Adipocyte (in vitro differentiated cells): ENCODE data around the gene PCSK5.
"Not testable (repeated sequence)": the region's sequence is repeated elsewhere in the genome, so short reads cannot be mapped to it uniquely, and the experiment has no call there.

ENCODE experiments used
- DNase-seq: peaks from one replicate; pipeline ENCODE4 v3.0.0-alpha.2; 2015; ENCODE audit warnings: low read depth
- H3K27me3 ChIP-seq: replicated peaks from 2 replicates; pipeline ENCODE4 v1.7.0; 2013; ENCODE audit warnings: mild to moderate bottlenecking, low read length, moderate library complexity; ENCODE audit not compliant: control insufficient read depth, insufficient read depth
- H3K36me3 ChIP-seq: 2 replicates; pipeline ENCODE4 v1.7.0; 2013; ENCODE audit warnings: low read length, mild to moderate bottlenecking, moderate library complexity; ENCODE audit not compliant: control insufficient read depth, insufficient read depth, severe bottlenecking
- H3K4me1 ChIP-seq: 2 replicates; pipeline ENCODE4 v1.7.0; 2013; ENCODE audit warnings: mild to moderate bottlenecking, low read length, moderate library complexity; ENCODE audit not compliant: control insufficient read depth, insufficient read depth
- H3K4me3 ChIP-seq: 2 replicates; pipeline ENCODE4 v1.7.0; 2013; ENCODE audit warnings: mild to moderate bottlenecking, low read length, moderate library complexity
- H3K9ac ChIP-seq: 2 replicates; pipeline ENCODE4 v1.7.0; 2013; ENCODE audit warnings: mild to moderate bottlenecking, low read length, moderate library complexity
- H3K9me3 ChIP-seq: 2 replicates; pipeline ENCODE4 v1.7.0; 2013; ENCODE audit warnings: mild to moderate bottlenecking, low read length, moderate library complexity; ENCODE audit not compliant: control insufficient read depth

The PCSK5 gene

GRCh38 chr9:75891277-75891741 is 836 bp downstream of the PCSK5 start:
- H3K36me3 ChIP-seq = no peaks in the 10 kb centered on the region
- H3K9ac ChIP-seq = peak overlapping the region; percentile 85
- peaks cover 29% of the 10 kb centered on the region for H3K4me1 ChIP-seq
- no peaks in the 10 kb centered on the region for H3K27me3 ChIP-seq
- DNase-seq = peak; percentile 67
- peak overlapping the region; percentile 87 for H3K4me3 ChIP-seq
- H3K9me3 ChIP-seq = no peaks in the 10 kb centered on the region

- no peaks in the 10 kb centered on the region for H3K9me3 ChIP-seq
- H3K36me3 ChIP-seq = no peaks in the 10 kb centered on the region
- peak overlapping the region; percentile 85 for H3K9ac ChIP-seq
- peak overlapping the region; percentile 87 for H3K4me3 ChIP-seq
- DNase-seq = peak; percentile 58
- H3K27me3 ChIP-seq = no peaks in the 10 kb centered on the region
- H3K4me1 ChIP-seq = peaks cover 34% of the 10 kb centered on the region
Measured at GRCh38 chr9:75891771-75892215, 1.3 kb downstream of the PCSK5 start.

GRCh38 chr9:75892216-75892911 is 1.9 kb downstream of the PCSK5 start:
- H3K27me3 ChIP-seq = no peaks in the 10 kb centered on the region
- peak overlapping the region; percentile 87 for H3K4me3 ChIP-seq
- H3K9me3 ChIP-seq = no peaks in the 10 kb centered on the region
- H3K9ac ChIP-seq = peak overlapping the region; percentile 85
- H3K4me1 ChIP-seq = peaks cover 39% of the 10 kb centered on the region
- DNase-seq = peak; percentile 57
- H3K36me3 ChIP-seq = no peaks in the 10 kb centered on the region

GRCh38 chr9:75893106-75893505 is 2.6 kb downstream of the PCSK5 start:
- H3K4me1 ChIP-seq = peaks cover 39% of the 10 kb centered on the region
- peak overlapping the region; percentile 85 for H3K9ac ChIP-seq
- H3K27me3 ChIP-seq = no peaks in the 10 kb centered on the region
- H3K9me3 ChIP-seq = no peaks in the 10 kb centered on the region
- no peaks in the 10 kb centered on the region for H3K36me3 ChIP-seq
- H3K4me3 ChIP-seq = peak overlapping the region; percentile 87
- DNase-seq = peak; percentile 3

DNA sequence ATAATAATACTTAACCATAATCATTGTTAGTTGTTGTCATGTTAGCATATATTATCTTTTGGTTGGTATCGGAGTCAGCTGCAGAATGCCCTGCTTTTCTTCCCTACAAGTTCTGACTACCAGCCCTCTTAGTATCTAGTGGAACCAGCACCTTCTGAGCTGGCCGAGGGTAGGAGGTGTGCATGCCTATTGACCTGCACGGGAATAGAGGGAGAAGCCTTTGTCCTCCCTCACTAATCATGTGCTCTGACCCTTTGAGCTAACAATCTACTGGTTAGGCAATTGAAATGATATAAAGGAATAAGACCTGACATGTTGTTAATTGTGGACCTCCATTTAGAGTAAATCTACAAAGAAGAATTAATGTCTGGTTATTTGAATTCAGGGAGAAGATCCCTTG is 4.1 kb downstream of the PCSK5 start:
- Histone ChIP-seq H3K27me3 (no peaks in the 10 kb centered on the region), H3K4me3 (no peak overlapping the region)

GRCh38 chr9:75895112-75895511 is 4.6 kb downstream of the PCSK5 start:
- no peak for DNase-seq
- no peaks in the 10 kb centered on the region for H3K36me3 ChIP-seq
- H3K27me3 ChIP-seq = no peaks in the 10 kb centered on the region

More for the DNA sequence above, 4.1 kb downstream of the PCSK5 start:
- H3K9ac ChIP-seq = no peak overlapping the region
- peaks cover 32% of the 10 kb centered on the region for H3K4me1 ChIP-seq
- no peaks in the 10 kb centered on the region for H3K9me3 ChIP-seq
- no peak for DNase-seq
- H3K36me3 ChIP-seq = no peaks in the 10 kb centered on the region

DNA sequence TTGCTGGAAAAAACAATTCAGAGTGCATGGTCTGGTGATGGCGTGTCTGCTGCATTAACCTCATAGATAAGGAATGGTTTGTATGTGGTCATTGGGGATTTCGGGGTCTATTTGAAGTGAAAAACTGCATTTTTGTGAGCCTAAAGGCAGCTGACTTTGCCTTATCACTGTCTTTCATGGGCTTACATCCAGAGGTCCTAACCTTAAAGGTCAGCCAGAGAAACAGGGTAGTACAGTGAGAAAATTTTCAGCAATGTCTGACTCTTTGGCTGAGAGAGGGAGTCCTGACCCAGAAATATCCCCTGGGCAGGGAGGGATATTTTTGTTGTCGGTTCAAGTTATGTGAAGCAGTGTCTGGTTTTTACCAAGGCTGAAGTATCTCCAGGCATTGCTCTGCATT is 5.7 kb downstream of the PCSK5 start:
- Histone ChIP-seq H3K4me1 (peaks cover 32% of the 10 kb centered on the region), H3K27me3 (no peaks in the 10 kb centered on the region), H3K4me3 (no peak overlapping the region), H3K9me3 (no peaks in the 10 kb centered on the region), H3K36me3 (no peaks in the 10 kb centered on the region), H3K9ac (no peak overlapping the region)
- no peak for DNase-seq

More at GRCh38 chr9:75895112-75895511, 4.6 kb downstream of the PCSK5 start:
- no peak overlapping the region for H3K9ac ChIP-seq
- H3K9me3 ChIP-seq = no peaks in the 10 kb centered on the region
- peaks cover 32% of the 10 kb centered on the region for H3K4me1 ChIP-seq
- H3K4me3 ChIP-seq = no peak overlapping the region

DNA sequence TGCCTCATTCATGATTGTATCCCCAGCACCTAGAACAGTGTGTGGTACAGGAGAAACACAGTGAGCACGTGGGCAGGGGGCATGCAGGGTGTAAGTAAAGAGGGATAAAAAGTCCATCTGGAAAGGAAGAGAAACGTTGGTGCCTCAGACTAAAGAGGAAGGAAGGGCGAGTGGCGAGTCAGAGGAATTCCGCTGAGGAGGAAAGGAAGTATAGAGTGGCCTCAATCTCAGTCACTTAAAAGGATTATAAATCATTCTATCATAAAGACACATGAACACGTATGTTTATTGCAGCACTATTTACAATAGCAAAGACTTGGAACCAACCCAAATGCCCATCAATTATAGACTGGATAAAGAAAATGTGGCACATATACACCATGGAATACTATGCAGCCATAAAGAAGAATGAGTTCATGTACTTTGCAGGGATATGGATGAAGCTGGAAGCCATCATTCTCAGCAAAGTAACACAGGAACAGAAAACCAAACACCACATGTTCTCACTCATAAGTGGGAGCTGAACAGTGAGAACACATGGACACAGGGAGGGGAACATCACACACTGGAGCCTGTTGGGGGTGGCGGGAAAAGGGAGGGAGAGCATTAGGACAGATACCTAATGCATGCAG is 10.5 kb downstream of the PCSK5 start:
- not testable (repeated sequence) for H3K9ac ChIP-seq, DNase-seq, H3K4me3 ChIP-seq, H3K27me3 ChIP-seq, H3K9me3 ChIP-seq, H3K36me3 ChIP-seq
- peaks cover 12% of the 10 kb centered on the region for H3K4me1 ChIP-seq

DNA sequence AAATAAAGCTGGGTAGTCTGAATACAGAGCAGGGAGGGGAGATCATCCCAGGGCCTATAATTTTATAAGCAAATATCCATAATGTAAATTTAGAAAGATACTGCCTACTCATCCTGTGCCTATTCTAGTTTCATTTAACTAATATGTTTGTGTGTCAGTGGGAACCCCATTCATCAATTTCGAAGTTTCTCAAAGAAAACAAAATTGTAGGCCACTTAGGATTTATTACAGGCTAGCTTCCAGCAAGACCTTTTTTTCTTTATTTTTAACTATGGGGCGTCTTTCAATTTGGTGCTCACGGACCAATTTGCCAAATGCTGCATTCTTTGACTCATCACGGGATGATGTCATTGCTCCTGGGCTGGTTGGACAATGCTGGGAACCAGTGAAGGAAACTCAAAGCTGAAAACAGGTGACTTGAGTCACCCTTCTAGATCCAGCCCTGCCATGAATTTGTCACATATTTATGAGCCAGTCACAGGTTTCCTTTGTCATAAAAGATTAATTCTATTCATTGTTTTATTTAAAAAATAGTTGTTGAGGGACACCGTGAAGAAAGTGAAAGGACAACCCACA is 13.4 kb downstream of the PCSK5 start:
- no peak for DNase-seq
- no peaks in the 10 kb centered on the region for H3K27me3 ChIP-seq
- no peak overlapping the region for H3K4me3 ChIP-seq
- peaks cover 10% of the 10 kb centered on the region for H3K4me1 ChIP-seq
- no peaks in the 10 kb centered on the region for H3K36me3 ChIP-seq
- H3K9ac ChIP-seq = no peak overlapping the region
- H3K9me3 ChIP-seq = no peaks in the 10 kb centered on the region

DNA sequence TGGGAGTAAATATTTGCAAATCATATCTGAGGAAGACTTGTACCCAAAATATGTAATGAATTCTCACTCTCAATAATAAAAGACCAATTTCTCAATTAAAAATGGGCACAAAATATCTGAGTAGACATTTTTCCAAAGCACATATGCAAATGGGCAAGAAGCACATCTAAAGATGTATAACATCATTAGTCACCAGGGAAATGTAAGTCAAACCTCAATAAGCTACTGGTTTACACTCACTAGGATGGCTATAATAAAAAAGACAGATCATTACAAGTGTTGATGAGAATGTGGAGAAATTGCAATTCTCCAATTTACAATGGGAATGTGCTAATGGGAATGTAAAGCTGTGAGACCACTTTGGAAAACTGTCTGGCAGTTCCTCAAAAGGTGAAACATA is 13.9 kb downstream of the PCSK5 start:
- DNase-seq = no peak
- Histone ChIP-seq H3K9me3 (no peaks in the 10 kb centered on the region), H3K36me3 (no peaks in the 10 kb centered on the region), H3K27me3 (no peaks in the 10 kb centered on the region), H3K9ac (no peak overlapping the region), H3K4me1 (peaks cover 10% of the 10 kb centered on the region), H3K4me3 (no peak overlapping the region)

GRCh38 chr9:75906531-75906930 is 16.1 kb downstream of the PCSK5 start:
- no peaks in the 10 kb centered on the region for H3K9me3 ChIP-seq
- H3K4me3 ChIP-seq = no peak overlapping the region
- H3K9ac ChIP-seq = no peak overlapping the region
- DNase-seq = no peak
- H3K4me1 ChIP-seq = peaks cover 23% of the 10 kb centered on the region
- no peaks in the 10 kb centered on the region for H3K27me3 ChIP-seq
- H3K36me3 ChIP-seq = no peaks in the 10 kb centered on the region
